ENCODE data around the gene OPRM1.

The OPRM1 gene

DNA sequence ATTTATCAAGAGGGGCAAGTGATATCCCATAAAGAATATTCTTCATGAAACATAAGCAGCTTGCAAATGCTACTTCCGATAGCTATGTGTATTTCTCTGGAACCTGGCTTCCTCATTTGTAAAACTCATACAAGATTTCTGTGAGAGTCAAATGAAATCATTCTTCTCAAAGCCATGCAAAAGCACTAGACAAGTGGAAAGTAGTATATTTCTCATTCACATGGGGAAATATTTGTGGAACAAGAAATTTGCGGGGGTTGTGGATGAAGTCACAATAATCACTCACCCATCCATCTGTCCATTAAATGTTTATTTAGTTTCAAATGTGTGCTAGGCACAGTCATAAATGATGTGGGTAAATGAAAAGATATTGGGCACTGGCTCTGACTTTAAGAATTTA lies 167.1 kb downstream of the OPRM1 start:
- H3K4me2 ChIP-seq (ENCODE audit: low read length): no peak overlapping the region
- no peak for TF ChIP-seq EZH2phosphoT487 (IDR thresholded peaks at IDR 0.05; ENCODE audit: low read depth)
- TF ChIP-seq CTCF (IDR thresholded peaks at IDR 0.05; ENCODE audit: low read depth, low read length): no peak
- no peaks in the 10 kb centered on the region for H3K36me3 ChIP-seq (replicated peaks; ENCODE audit: low read depth, low read length)
- no peaks in the 10 kb centered on the region for H3K4me1 ChIP-seq (ENCODE audit: low read length)
- H2AFZ ChIP-seq (ENCODE audit: low read depth, low read length): no peak overlapping the region
- H3K27ac ChIP-seq (ENCODE audit: low read length): no peak overlapping the region
- no peak overlapping the region for H3K9ac ChIP-seq (ENCODE audit: low read length)
- no peaks in the 10 kb centered on the region for H3K9me3 ChIP-seq (ENCODE audit: insufficient read depth, low read length)
- H3K4me3 ChIP-seq (ENCODE audit: low read length): no peak overlapping the region
- no peaks in the 10 kb centered on the region for H3K79me2 ChIP-seq (ENCODE audit: low read length)
- no peaks in the 10 kb centered on the region for H4K20me1 ChIP-seq (ENCODE audit: insufficient read depth, low read length)
- no peaks in the 10 kb centered on the region; the same call in 1 of the 2 replicates for H3K27me3 ChIP-seq (ENCODE audit: low read depth, low read length)

- TF ChIP-seq CTCF (IDR thresholded peaks at IDR 0.05; ENCODE audit: low read depth, low read length) (no peak), EZH2phosphoT487 (IDR thresholded peaks at IDR 0.05; ENCODE audit: low read depth) (no peak)
- Histone ChIP-seq H3K27ac (ENCODE audit: low read length) (no peak overlapping the region), H3K36me3 (replicated peaks; ENCODE audit: low read depth, low read length) (no peaks in the 10 kb centered on the region), H3K4me1 (ENCODE audit: low read length) (no peaks in the 10 kb centered on the region), H3K4me3 (ENCODE audit: low read length) (no peak overlapping the region), H3K4me2 (ENCODE audit: low read length) (no peak overlapping the region), H3K27me3 (ENCODE audit: low read depth, low read length) (no peaks in the 10 kb centered on the region; the same call in 1 of the 2 replicates), H4K20me1 (ENCODE audit: insufficient read depth, low read length) (no peaks in the 10 kb centered on the region), H3K9me3 (ENCODE audit: insufficient read depth, low read length) (no peaks in the 10 kb centered on the region), H2AFZ (ENCODE audit: low read depth, low read length) (no peak overlapping the region), H3K79me2 (ENCODE audit: low read length) (no peaks in the 10 kb centered on the region), H3K9ac (ENCODE audit: low read length) (no peak overlapping the region)
These were observed 168.0 kb downstream of the OPRM1 start for GRCh38 chr6:154206996-154207395.

GRCh38 chr6:154209555-154209954 lies 170.5 kb downstream of the OPRM1 start:
- H4K20me1 ChIP-seq (ENCODE audit: insufficient read depth, low read length): no peaks in the 10 kb centered on the region
- H3K27ac ChIP-seq (ENCODE audit: low read length): no peak overlapping the region
- no peak overlapping the region for H3K9ac ChIP-seq (ENCODE audit: low read length)
- H3K79me2 ChIP-seq (ENCODE audit: low read length): no peaks in the 10 kb centered on the region
- no peak overlapping the region for H3K4me3 ChIP-seq (ENCODE audit: low read length)
- TF ChIP-seq EZH2phosphoT487 (IDR thresholded peaks at IDR 0.05; ENCODE audit: low read depth): no peak
- TF ChIP-seq CTCF (IDR thresholded peaks at IDR 0.05; ENCODE audit: low read depth, low read length): no peak
- H3K4me1 ChIP-seq (ENCODE audit: low read length): no peaks in the 10 kb centered on the region
- no peaks in the 10 kb centered on the region for H3K27me3 ChIP-seq (ENCODE audit: low read depth, low read length)
- H3K9me3 ChIP-seq (ENCODE audit: insufficient read depth, low read length): no peaks in the 10 kb centered on the region
- H3K4me2 ChIP-seq (ENCODE audit: low read length): no peak overlapping the region
- H3K36me3 ChIP-seq (replicated peaks; ENCODE audit: low read depth, low read length): no peaks in the 10 kb centered on the region
- H2AFZ ChIP-seq (ENCODE audit: low read depth, low read length): no peak overlapping the region

- TF ChIP-seq CTCF (IDR thresholded peaks at IDR 0.05; ENCODE audit: low read depth, low read length): no peak
- no peak for TF ChIP-seq EZH2phosphoT487 (IDR thresholded peaks at IDR 0.05; ENCODE audit: low read depth)
- Histone ChIP-seq H4K20me1 (ENCODE audit: insufficient read depth, low read length) (no peaks in the 10 kb centered on the region), H3K9ac (ENCODE audit: low read length) (no peak overlapping the region), H3K9me3 (ENCODE audit: insufficient read depth, low read length) (no peaks in the 10 kb centered on the region), H3K4me1 (ENCODE audit: low read length) (no peaks in the 10 kb centered on the region), H3K4me2 (ENCODE audit: low read length) (no peak overlapping the region), H3K27ac (ENCODE audit: low read length) (no peak overlapping the region), H2AFZ (ENCODE audit: low read depth, low read length) (no peak overlapping the region), H3K27me3 (ENCODE audit: low read depth, low read length) (no peaks in the 10 kb centered on the region), H3K36me3 (replicated peaks; ENCODE audit: low read depth, low read length) (no peaks in the 10 kb centered on the region), H3K4me3 (ENCODE audit: low read length) (no peak overlapping the region), H3K79me2 (ENCODE audit: low read length) (no peaks in the 10 kb centered on the region)
These were observed 171.6 kb downstream of the OPRM1 start for GRCh38 chr6:154210678-154211077.

Data from OCI-LY3 (cell line).